ENCODE data around the gene GOLM1.

The GOLM1 gene

GRCh38 chr9:86064220-86064619 lies 35.1 kb downstream of the GOLM1 start:
- no peak for TF ChIP-seq EGR1 (IDR thresholded peaks at IDR 0.05)
- no peak for TF ChIP-seq YY1 (IDR thresholded peaks at IDR 0.05; ENCODE audit: low read depth)

- TF ChIP-seq CREB1 (IDR thresholded peaks at IDR 0.05; ENCODE audit: low read depth) (no peak), USF1 (IDR thresholded peaks at IDR 0.05) (no peak), EP300 (IDR thresholded peaks at IDR 0.05; ENCODE audit: borderline replicate concordance) (no peak)
Observed at GRCh38 chr9:86062845-86063693, 36.3 kb downstream of the GOLM1 start.

DNA sequence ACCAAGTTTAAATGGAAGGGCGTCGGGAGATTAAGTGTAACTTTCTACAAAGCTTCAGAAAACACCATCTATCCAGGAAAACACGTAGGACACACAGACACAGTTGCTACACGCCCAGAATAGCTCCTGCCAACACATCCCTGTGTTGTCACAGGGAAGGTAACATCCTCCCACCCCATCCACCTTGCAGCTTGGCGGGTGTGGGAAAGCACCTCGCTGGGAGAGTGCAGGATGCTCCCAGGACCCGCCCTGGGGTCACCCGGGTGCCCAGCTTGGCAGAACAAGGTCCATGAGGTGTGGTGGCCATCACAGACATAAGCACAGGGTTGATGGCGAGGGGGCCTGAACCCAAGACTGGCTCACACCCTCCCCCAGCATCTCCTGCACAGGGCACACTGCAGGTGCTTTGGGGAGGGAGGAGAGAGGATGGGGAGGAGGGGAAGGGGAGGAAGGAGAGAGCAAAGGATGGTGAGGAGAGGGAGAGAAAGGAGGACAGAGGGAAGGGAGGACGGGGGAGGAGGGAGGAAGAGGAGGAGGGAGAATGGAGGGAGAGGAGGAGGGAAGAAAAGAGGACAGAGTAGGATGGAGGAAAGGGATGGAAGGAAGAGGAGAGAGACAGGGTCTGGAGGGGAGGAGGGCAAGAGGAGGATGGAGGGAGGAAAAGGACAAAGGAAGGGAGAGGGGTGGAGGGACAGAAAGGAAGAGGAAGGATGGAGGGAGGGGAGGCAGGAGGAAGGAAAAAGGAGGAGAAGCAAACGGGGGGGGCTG lies 37.2 kb downstream of the GOLM1 start:
- TF ChIP-seq REST (IDR thresholded peaks at IDR 0.05; ENCODE audit: low read depth) = no peak
- no peak for TF ChIP-seq USF1 (IDR thresholded peaks at IDR 0.05)
- no peak for TF ChIP-seq CREB1 (IDR thresholded peaks at IDR 0.05; ENCODE audit: low read depth)
- TF ChIP-seq TCF12 (IDR thresholded peaks at IDR 0.05; ENCODE audit: low read depth) = no peak
- no peak for TF ChIP-seq NFIC (IDR thresholded peaks at IDR 0.05)
- TF ChIP-seq EP300 (IDR thresholded peaks at IDR 0.05; ENCODE audit: borderline replicate concordance) = no peak
- TF ChIP-seq, protein P1, sequence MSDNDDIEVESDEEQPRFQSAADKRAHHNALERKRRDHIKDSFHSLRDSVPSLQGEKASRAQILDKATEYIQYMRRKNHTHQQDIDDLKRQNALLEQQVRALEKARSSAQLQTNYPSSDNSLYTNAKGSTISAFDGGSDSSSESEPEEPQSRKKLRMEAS (IDR thresholded peaks at IDR 0.05) = no peak
- TF ChIP-seq TEAD4 (IDR thresholded peaks at IDR 0.05) = no peak
- no peak for TF ChIP-seq CEBPB (IDR thresholded peaks at IDR 0.05)
- TF ChIP-seq TAF1 (IDR thresholded peaks at IDR 0.05; ENCODE audit: low read depth) = no peak
- TF ChIP-seq EGR1 (IDR thresholded peaks at IDR 0.05) = no peak
- TF ChIP-seq YY1 (IDR thresholded peaks at IDR 0.05; ENCODE audit: low read depth) = no peak
- TF ChIP-seq RAD21 (IDR thresholded peaks at IDR 0.05; ENCODE audit: low read depth) = no peak
- TF ChIP-seq ZBTB7A (IDR thresholded peaks at IDR 0.05; ENCODE audit: low read depth) = no peak
- no peak for TF ChIP-seq FOXM1 (IDR thresholded peaks at IDR 0.05; ENCODE audit: borderline replicate concordance, low read depth)

DNA sequence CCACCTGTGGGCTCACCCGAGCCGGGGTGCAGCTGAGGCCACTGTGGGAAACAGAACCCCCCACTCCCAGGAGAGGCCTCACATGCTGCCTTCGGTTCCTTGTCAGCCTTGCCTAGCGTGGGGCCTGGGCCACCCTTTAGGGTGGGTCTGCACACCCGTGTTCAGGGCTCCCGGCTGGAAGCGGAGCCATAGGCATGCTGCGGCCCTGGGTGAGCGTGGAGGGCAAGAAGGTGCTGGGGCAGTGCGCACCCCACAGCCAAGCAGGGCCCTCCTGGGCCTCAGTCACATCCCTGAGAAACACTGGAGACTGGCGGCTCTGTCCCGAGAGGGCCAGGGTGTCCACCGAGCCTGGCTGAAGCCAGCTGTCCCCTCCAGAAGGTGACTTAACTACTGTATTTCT lies 41.9 kb downstream of the GOLM1 start:
- no peak for TF ChIP-seq YY1 (IDR thresholded peaks at IDR 0.05; ENCODE audit: low read depth)
- TF ChIP-seq TAF1 (IDR thresholded peaks at IDR 0.05; ENCODE audit: low read depth) = no peak

- TF ChIP-seq REST (IDR thresholded peaks at IDR 0.05; ENCODE audit: low read depth) (no peak), EP300 (IDR thresholded peaks at IDR 0.05; ENCODE audit: borderline replicate concordance) (no peak), FOXM1 (IDR thresholded peaks at IDR 0.05; ENCODE audit: borderline replicate concordance, low read depth) (no peak), TEAD4 (IDR thresholded peaks at IDR 0.05) (no peak), CEBPB (IDR thresholded peaks at IDR 0.05) (no peak), NFIC (IDR thresholded peaks at IDR 0.05) (no peak), CREB1 (IDR thresholded peaks at IDR 0.05; ENCODE audit: low read depth) (no peak), TAF1 (IDR thresholded peaks at IDR 0.05; ENCODE audit: low read depth) (no peak), USF1 (IDR thresholded peaks at IDR 0.05) (no peak), YY1 (IDR thresholded peaks at IDR 0.05; ENCODE audit: low read depth) (no peak), TCF12 (IDR thresholded peaks at IDR 0.05; ENCODE audit: low read depth) (no peak), EGR1 (IDR thresholded peaks at IDR 0.05) (no peak), ZBTB7A (IDR thresholded peaks at IDR 0.05; ENCODE audit: low read depth) (no peak), RAD21 (IDR thresholded peaks at IDR 0.05; ENCODE audit: low read depth) (no peak)
- TF ChIP-seq, protein P1 (IDR thresholded peaks at IDR 0.05) = no peak
Observed at GRCh38 chr9:86054695-86055094, 44.7 kb downstream of the GOLM1 start.

Measured in Ishikawa (cell line).